Type B pancreatic cell (in vitro differentiated cells): ENCODE results near the gene HSFX3. TPM values are rescaled to one million over a fixed set of nuclear protein-coding genes. Genes with fewer than 3 reads are reported as not detected.

Source experiments
- DNase-seq: peaks from one replicate; pipeline ENCODE4 v3.0.0; 2021; ENCODE audit warnings: mixed read lengths; ENCODE audit not compliant: unreplicated experiment; ENCODE audit errors: extremely low spot score
- H3K27ac Mint-ChIP-seq: 2 replicates; pipeline ENCODE4 v1.8.0; 2021; ENCODE audit warnings: mild to moderate bottlenecking, mixed read lengths
- H3K27me3 Mint-ChIP-seq: 2 replicates; pipeline ENCODE4 v1.8.0; 2021; ENCODE audit warnings: mixed read lengths
- H3K36me3 Mint-ChIP-seq: 2 replicates; pipeline ENCODE4 v1.8.0; 2021; ENCODE audit warnings: mixed read lengths
- H3K4me1 Mint-ChIP-seq: one replicate; pipeline ENCODE4 v1.8.0; 2021; ENCODE audit warnings: mixed read lengths; ENCODE audit not compliant: unreplicated experiment
- H3K4me3 Mint-ChIP-seq: 2 replicates; pipeline ENCODE4 v1.8.0; 2021; ENCODE audit warnings: mild to moderate bottlenecking, mixed read lengths
- H3K9me3 Mint-ChIP-seq: 2 replicates; pipeline ENCODE4 v1.8.0; 2021; ENCODE audit warnings: mixed read lengths
- total RNA-seq: library from RNA; stranded (reverse); gene quantifications from 2 replicates; pipeline ENCODE4 v1.2.1, GENCODE V29; 2021; ENCODE audit warnings: low replicate concordance
- TF ChIP-seq, protein P1 (sequence below): fragments of 200-600 bp; sonication (generic); conservative IDR thresholded peaks from 2 replicates; pipeline ENCODE4 v1.5.0; 2021; ENCODE audit warnings: antibody characterized with exemption, mild to moderate bottlenecking

The HSFX3 gene
- total RNA-seq, 1 donor from 2014 or later: not detected

DNA sequence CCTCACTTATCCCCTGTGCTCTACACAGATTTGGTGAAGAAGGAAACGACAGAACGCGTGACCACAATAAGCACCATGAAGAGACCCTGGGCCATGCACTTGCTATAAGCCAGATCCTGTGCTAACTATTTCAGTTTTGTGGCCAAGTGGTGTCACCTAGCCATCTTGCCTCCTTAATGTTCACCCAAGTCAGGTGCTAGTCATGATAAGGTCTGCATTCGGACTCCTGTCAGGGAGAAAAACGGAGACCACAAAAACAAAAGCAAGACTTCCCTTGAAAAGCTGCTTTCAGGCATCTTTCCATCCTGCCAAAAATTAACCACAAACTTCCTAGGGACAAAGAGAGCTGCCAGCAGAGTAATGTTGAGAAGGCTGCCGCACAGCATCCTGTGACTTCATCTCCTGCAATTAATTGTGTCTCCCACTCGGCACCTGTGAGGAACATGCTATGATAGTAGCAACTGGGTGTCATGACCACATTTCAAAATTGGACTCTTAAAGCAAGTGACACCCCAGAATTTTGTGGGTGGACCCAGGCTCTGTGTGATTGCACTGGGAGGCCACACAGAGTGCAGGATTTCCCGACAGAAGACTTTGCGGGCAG is 35.8 kb downstream of the HSFX3 start:
- Mint-ChIP-seq H3K4me3 (no peak overlapping the region), H3K27ac (no peak overlapping the region), H3K4me1 (peaks cover 4% of the 10 kb centered on the region), H3K36me3 (peaks cover 3% of the 10 kb centered on the region), H3K9me3 (no peaks in the 10 kb centered on the region), H3K27me3 (no peaks in the 10 kb centered on the region)
- TF ChIP-seq, protein P1, sequence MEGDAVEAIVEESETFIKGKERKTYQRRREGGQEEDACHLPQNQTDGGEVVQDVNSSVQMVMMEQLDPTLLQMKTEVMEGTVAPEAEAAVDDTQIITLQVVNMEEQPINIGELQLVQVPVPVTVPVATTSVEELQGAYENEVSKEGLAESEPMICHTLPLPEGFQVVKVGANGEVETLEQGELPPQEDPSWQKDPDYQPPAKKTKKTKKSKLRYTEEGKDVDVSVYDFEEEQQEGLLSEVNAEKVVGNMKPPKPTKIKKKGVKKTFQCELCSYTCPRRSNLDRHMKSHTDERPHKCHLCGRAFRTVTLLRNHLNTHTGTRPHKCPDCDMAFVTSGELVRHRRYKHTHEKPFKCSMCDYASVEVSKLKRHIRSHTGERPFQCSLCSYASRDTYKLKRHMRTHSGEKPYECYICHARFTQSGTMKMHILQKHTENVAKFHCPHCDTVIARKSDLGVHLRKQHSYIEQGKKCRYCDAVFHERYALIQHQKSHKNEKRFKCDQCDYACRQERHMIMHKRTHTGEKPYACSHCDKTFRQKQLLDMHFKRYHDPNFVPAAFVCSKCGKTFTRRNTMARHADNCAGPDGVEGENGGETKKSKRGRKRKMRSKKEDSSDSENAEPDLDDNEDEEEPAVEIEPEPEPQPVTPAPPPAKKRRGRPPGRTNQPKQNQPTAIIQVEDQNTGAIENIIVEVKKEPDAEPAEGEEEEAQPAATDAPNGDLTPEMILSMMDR: no peak
- no peak for DNase-seq

DNA sequence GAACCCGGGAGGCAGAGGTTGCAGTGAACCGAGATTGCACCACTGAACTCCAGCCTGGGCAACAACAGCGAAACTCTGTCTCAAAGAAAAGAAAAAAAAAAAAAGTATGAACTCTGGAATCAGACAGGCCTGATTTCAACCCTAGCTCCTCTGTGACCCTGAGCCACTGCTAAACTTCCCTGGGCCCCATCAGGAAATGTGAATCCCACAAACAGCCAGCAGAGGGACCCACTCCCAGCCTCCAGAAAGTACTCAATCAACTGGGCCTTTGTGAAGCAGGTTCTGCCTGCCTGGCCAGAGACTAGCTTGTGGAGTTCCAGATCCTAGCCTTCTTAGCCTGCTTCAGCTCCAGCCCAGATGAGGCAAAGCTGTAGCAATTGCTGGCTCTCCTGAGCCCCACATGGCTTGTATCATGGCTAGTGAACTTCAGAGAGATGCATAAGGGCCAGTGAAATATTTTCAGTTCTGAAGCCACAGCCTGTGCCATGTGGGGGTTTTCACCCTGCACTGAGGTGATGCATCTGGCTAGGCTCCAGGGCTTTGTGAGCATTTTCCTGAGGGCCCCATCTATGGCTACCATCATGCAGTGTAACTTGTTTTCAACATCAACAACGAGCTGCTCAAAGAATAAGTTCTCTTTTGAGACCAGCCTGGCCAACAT is 37.4 kb downstream of the HSFX3 start:
- Mint-ChIP-seq H3K36me3 (peaks cover 3% of the 10 kb centered on the region), H3K27ac (peak overlapping the region; percentile 93), H3K4me3 (peak overlapping the region; percentile 58), H3K4me1 (peaks cover 4% of the 10 kb centered on the region), H3K27me3 (no peaks in the 10 kb centered on the region), H3K9me3 (no peaks in the 10 kb centered on the region)
- DNase-seq: no peak
- TF ChIP-seq, protein P1: peak; percentile 72

DNA sequence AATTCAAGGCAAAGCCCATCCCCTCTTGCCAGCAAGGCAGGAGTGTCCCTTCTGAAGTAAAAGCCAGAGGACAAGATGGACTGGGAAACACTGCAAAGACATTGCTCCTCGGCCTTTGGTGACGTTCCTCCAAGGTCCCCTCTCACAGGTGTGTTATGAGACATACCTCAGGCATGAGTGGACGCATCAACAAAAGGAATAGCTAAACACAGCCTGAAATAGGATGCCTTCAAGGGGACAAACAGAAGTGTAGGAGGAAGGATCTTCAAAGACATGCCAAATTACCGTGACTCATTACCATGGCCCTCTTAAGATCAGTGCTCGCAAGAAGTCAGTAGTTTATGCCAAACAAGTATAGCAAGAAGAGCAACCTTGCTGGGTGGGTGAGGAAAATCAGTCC is 38.6 kb downstream of the HSFX3 start:
- H3K27me3 Mint-ChIP-seq: no peaks in the 10 kb centered on the region
- H3K36me3 Mint-ChIP-seq: peaks cover 2% of the 10 kb centered on the region
- peak overlapping the region; percentile 64 for H3K4me3 Mint-ChIP-seq
- H3K9me3 Mint-ChIP-seq: no peaks in the 10 kb centered on the region
- TF ChIP-seq, protein P1: no peak
- DNase-seq: no peak
- H3K4me1 Mint-ChIP-seq: peaks cover 4% of the 10 kb centered on the region
- peak overlapping the region; percentile 93 for H3K27ac Mint-ChIP-seq

DNA sequence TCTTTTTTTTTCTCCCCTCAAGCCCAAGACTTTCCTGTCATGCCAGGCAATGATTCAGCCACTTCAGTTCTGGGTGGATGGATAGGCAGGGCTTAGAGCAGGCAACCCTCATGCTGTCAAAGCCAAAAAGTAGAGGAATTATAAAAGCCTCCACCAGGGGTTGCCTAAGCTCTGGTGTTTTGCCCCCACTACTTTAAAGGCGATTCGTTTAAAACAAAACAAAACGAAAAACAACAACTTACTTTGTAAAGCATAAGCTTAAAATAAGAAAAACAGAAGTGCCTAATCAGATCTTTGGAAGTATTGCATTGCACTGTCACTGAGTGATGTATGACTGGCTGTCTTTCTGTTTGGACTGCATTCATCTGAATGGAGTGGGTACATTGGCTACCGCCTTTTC is 39.3 kb downstream of the HSFX3 start:
- TF ChIP-seq, protein P1: peak; percentile 65
- no peaks in the 10 kb centered on the region for H3K27me3 Mint-ChIP-seq
- no peaks in the 10 kb centered on the region for H3K36me3 Mint-ChIP-seq
- DNase-seq: no peak
- peak overlapping the region; percentile 93 for H3K27ac Mint-ChIP-seq
- H3K9me3 Mint-ChIP-seq: no peaks in the 10 kb centered on the region
- peaks cover 4% of the 10 kb centered on the region for H3K4me1 Mint-ChIP-seq
- H3K4me3 Mint-ChIP-seq: peak overlapping the region; percentile 64

DNA sequence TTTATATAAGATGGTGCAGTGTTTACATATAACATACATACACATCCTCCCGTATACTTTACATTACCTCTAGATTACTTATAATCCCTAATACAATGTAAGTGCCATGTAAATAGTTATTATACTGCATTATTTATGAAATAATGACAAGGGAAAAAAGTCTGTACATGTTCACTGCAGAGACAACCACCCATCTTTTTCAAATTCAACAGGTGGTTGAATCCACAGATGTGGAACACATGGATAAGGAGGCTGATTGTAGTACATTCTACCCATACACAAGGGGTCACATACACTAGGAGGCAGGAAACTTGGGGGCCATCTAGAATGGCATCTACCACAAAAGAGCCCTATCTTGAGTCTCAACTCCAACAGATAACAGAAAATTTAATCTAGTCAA is 41.3 kb downstream of the HSFX3 start:
- H3K27me3 Mint-ChIP-seq: no peaks in the 10 kb centered on the region
- H3K36me3 Mint-ChIP-seq: no peaks in the 10 kb centered on the region
- no peak for DNase-seq
- peaks cover 4% of the 10 kb centered on the region for H3K4me1 Mint-ChIP-seq
- H3K9me3 Mint-ChIP-seq: no peaks in the 10 kb centered on the region
- H3K4me3 Mint-ChIP-seq: no peak overlapping the region
- TF ChIP-seq, protein P1: no peak
- no peak overlapping the region for H3K27ac Mint-ChIP-seq
